GM12878 (cell line): ENCODE measurements around the gene PI4KB. TPM values are rescaled to one million over a fixed set of nuclear protein-coding genes. Genes with fewer than 3 reads are reported as not detected.
A peak's percentile ranks its signal among the peaks of the same experiment; 100 is the strongest.

ENCODE experiments used
- ATF7 ChIP-seq: fragments of 450-650 bp; IDR thresholded peaks from 2 replicates; pipeline ENCODE4 v1.6.1; 2016; ENCODE audit warnings: low read depth, mild to moderate bottlenecking
- BCL11A ChIP-seq: IDR thresholded peaks from 2 replicates; pipeline ENCODE4 v1.6.1; 2011; ENCODE audit warnings: low read depth, low read length
- BHLHE40 ChIP-seq, 2 experiments: fragments of 450-650 bp in 1 of 2; IDR thresholded peaks; 2 replicates each; pipeline ENCODE4 v1.6.1; 2011 to 2017; ENCODE audit warnings: low read depth in 2 of 2, borderline replicate concordance in 1 of 2, improper control_type of control experiment in 1 of 2, low read length in 1 of 2, mild to moderate bottlenecking in 1 of 2
- CEBPB ChIP-seq, 2 experiments: fragments of 150-350 bp in 1 of 2; IDR thresholded peaks; 2 replicates each; pipeline ENCODE4 v1.6.1; 2012 to 2014; ENCODE audit warnings: low read depth in 2 of 2, low read length in 2 of 2, borderline replicate concordance in 1 of 2, inconsistent platforms in 1 of 2
- CREB1 ChIP-seq: IDR thresholded peaks from 2 replicates; pipeline ENCODE4 v1.6.1; 2012; ENCODE audit warnings: low read depth, mild to moderate bottlenecking, inconsistent platforms
- KDM1A ChIP-seq: fragments of 200-600 bp; sonication (generic); IDR thresholded peaks from 2 replicates; pipeline ENCODE4 v1.6.1; 2016; ENCODE audit warnings: borderline replicate concordance
- MTA3 ChIP-seq: IDR thresholded peaks from 2 replicates; pipeline ENCODE4 v1.6.1; 2012; ENCODE audit warnings: low read length, inconsistent platforms, borderline replicate concordance
- MXI1 ChIP-seq: fragments of 150-350 bp; IDR thresholded peaks from 2 replicates; pipeline ENCODE4 v1.6.1; 2011; ENCODE audit warnings: low read depth, mild to moderate bottlenecking, inconsistent platforms, low read length, improper control_type of control experiment
- MYB ChIP-seq: fragments of 150-350 bp; IDR thresholded peaks from 2 replicates; pipeline ENCODE4 v1.6.1; 2014; ENCODE audit warnings: mild to moderate bottlenecking, low read depth, low read length, borderline replicate concordance
- PAX5 ChIP-seq: IDR thresholded peaks from 2 replicates; pipeline ENCODE4 v1.6.1; 2011; ENCODE audit warnings: low read depth, low read length, borderline replicate concordance
- RAD21 ChIP-seq: IDR thresholded peaks from 2 replicates; pipeline ENCODE4 v1.6.1; 2011; ENCODE audit warnings: mild to moderate bottlenecking, low read depth, low read length, moderate library complexity; ENCODE audit not compliant: insufficient read depth
- RELB ChIP-seq: fragments of 450-650 bp; IDR thresholded peaks from 2 replicates; pipeline ENCODE4 v1.6.1; 2017; ENCODE audit warnings: low read depth, mild to moderate bottlenecking, moderate library complexity
- STAT3 ChIP-seq: IDR thresholded peaks from 2 replicates; pipeline ENCODE4 v1.6.1; 2011; ENCODE audit warnings: low read depth, low read length, improper control_type of control experiment
- SUZ12 ChIP-seq: fragments of 200-600 bp; sonication (generic); IDR thresholded peaks from one replicate; pipeline ENCODE4 v1.6.1; 2018; ENCODE audit warnings: antibody characterized with exemption, mild to moderate bottlenecking; ENCODE audit not compliant: unreplicated experiment
- WRNIP1 ChIP-seq: IDR thresholded peaks from 2 replicates; pipeline ENCODE4 v1.6.1; 2011; ENCODE audit warnings: low read depth, low read length, improper control_type of control experiment, borderline replicate concordance
- ZNF274 ChIP-seq: IDR thresholded peaks from one replicate; pipeline ENCODE4 v1.8.0; 2011; ENCODE audit not compliant: insufficient read length, insufficient read depth
- polyA plus RNA-seq, 11 experiments: library from polyadenylated mRNA; depleted of rRNA in 4 of 11; unstranded in 6 of 11; stranded (reverse) in 5 of 11; fragments of >200 nt; fragmentation: Nextera tagmentation in 4 of 11; fragmentation: Illumina TruSeq in 1 of 11; extraction: Ambion mirVana in 4 of 11; extraction: Trizol in 1 of 11; gene quantifications; 1 replicate in 1 of 11; 2 replicates in 10 of 11; pipeline versions ENCODE4 v1.2.1 to v1.2.3, GENCODE V29; 2011 to 2016; ENCODE audit warnings: inconsistent platforms in 2 of 11, missing spikeins in 2 of 11, low read depth in 1 of 11
- total RNA-seq, 4 experiments: library from RNA; depleted of rRNA in 3 of 4; stranded (reverse); fragments of >200 nt in 3 of 4; fragmentation: Illumina TruSeq in 1 of 4; extraction: Trizol in 1 of 4; gene quantifications; 2 replicates each; pipeline versions ENCODE4 v1.2.1 to v1.2.3, GENCODE V29; 2013 to 2021
- TF ChIP-seq, protein P1 (sequence below): IDR thresholded peaks from 2 replicates; pipeline ENCODE4 v1.6.1; 2012; ENCODE audit warnings: improper control_type of control experiment, low read depth, low read length; ENCODE audit not compliant: insufficient replicate concordance
- TF ChIP-seq, protein P2 (sequence below): fragments of 450-650 bp; IDR thresholded peaks from 2 replicates; pipeline ENCODE4 v1.6.1; 2016; ENCODE audit warnings: mild to moderate bottlenecking
- TF ChIP-seq, protein P3 (sequence below): fragments of 450-650 bp; IDR thresholded peaks from 2 replicates; pipeline ENCODE4 v1.6.1; 2017; ENCODE audit warnings: borderline replicate concordance

Gene PI4KB
- total and polyA plus RNA-seq, 10 of the 15 experiments (the other 5 are each of a cell fraction or from before 2014, with no cell fraction given), result 3.3 to 88.3 (median 51.7) TPM

GRCh38 chr1:151254217-151255213, 72.7 kb downstream of the PI4KB start, which contains the start of gene PSMD4 (continued):
- TF ChIP-seq, protein P1, sequence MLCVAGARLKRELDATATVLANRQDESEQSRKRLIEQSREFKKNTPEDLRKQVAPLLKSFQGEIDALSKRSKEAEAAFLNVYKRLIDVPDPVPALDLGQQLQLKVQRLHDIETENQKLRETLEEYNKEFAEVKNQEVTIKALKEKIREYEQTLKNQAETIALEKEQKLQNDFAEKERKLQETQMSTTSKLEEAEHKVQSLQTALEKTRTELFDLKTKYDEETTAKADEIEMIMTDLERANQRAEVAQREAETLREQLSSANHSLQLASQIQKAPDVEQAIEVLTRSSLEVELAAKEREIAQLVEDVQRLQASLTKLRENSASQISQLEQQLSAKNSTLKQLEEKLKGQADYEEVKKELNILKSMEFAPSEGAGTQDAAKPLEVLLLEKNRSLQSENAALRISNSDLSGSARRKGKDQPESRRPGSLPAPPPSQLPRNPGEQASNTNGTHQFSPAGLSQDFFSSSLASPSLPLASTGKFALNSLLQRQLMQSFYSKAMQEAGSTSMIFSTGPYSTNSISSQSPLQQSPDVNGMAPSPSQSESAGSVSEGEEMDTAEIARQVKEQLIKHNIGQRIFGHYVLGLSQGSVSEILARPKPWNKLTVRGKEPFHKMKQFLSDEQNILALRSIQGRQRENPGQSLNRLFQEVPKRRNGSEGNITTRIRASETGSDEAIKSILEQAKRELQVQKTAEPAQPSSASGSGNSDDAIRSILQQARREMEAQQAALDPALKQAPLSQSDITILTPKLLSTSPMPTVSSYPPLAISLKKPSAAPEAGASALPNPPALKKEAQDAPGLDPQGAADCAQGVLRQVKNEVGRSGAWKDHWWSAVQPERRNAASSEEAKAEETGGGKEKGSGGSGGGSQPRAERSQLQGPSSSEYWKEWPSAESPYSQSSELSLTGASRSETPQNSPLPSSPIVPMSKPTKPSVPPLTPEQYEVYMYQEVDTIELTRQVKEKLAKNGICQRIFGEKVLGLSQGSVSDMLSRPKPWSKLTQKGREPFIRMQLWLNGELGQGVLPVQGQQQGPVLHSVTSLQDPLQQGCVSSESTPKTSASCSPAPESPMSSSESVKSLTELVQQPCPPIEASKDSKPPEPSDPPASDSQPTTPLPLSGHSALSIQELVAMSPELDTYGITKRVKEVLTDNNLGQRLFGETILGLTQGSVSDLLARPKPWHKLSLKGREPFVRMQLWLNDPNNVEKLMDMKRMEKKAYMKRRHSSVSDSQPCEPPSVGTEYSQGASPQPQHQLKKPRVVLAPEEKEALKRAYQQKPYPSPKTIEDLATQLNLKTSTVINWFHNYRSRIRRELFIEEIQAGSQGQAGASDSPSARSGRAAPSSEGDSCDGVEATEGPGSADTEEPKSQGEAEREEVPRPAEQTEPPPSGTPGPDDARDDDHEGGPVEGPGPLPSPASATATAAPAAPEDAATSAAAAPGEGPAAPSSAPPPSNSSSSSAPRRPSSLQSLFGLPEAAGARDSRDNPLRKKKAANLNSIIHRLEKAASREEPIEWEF, result peak; percentile 44
- no peak for TF ChIP-seq KDM1A
- TF ChIP-seq, protein P2, sequence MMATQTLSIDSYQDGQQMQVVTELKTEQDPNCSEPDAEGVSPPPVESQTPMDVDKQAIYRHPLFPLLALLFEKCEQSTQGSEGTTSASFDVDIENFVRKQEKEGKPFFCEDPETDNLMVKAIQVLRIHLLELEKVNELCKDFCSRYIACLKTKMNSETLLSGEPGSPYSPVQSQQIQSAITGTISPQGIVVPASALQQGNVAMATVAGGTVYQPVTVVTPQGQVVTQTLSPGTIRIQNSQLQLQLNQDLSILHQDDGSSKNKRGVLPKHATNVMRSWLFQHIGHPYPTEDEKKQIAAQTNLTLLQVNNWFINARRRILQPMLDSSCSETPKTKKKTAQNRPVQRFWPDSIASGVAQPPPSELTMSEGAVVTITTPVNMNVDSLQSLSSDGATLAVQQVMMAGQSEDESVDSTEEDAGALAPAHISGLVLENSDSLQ, result no peak; the same call in 1 of the 2 replicates
- TF ChIP-seq CREB1, result peak; percentile 77
- TF ChIP-seq STAT3, result no peak
- no peak for TF ChIP-seq SUZ12
- 0 out of 2 replicates have a peak, but pooled peaks have one; percentile 24 for TF ChIP-seq ATF7
- TF ChIP-seq, protein P3, sequence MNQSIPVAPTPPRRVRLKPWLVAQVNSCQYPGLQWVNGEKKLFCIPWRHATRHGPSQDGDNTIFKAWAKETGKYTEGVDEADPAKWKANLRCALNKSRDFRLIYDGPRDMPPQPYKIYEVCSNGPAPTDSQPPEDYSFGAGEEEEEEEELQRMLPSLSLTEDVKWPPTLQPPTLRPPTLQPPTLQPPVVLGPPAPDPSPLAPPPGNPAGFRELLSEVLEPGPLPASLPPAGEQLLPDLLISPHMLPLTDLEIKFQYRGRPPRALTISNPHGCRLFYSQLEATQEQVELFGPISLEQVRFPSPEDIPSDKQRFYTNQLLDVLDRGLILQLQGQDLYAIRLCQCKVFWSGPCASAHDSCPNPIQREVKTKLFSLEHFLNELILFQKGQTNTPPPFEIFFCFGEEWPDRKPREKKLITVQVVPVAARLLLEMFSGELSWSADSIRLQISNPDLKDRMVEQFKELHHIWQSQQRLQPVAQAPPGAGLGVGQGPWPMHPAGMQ, result no peak
- TF ChIP-seq BCL11A, result no peak
- peak; percentile 90 for TF ChIP-seq RELB
- TF ChIP-seq MXI1, result peak; percentile 62
- TF ChIP-seq RAD21, result no peak
- TF ChIP-seq WRNIP1, result peak; percentile 85; the same call in 1 of the 2 replicates
- no peak for TF ChIP-seq BHLHE40 (IDR thresholded peaks at IDR 0.05; ENCODE audit: borderline replicate concordance in 1 of 2, low read depth in 2 of 2, low read length in 1 of 2)
- no peak for TF ChIP-seq PAX5
- TF ChIP-seq MYB, result no peak
- TF ChIP-seq MTA3, result no peak
- no peak for TF ChIP-seq ZNF274
- no peak for TF ChIP-seq CEBPB (IDR thresholded peaks at IDR 0.05; ENCODE audit: borderline replicate concordance in 1 of 2, low read depth in 2 of 2, low read length in 2 of 2)
